ENCODE results near the gene RBBP5. TPM values are rescaled to one million over a fixed set of nuclear protein-coding genes. Genes with fewer than 3 reads are reported as not detected.

Gene RBBP5
- total and polyA plus RNA-seq, 2 donors (not counting 1 experiment from before 2014, with no cell fraction given), result 6.8 to 18.5 TPM

GRCh38 chr1:205066141-205066818 lies 55.5 kb downstream of the RBBP5 start:
- intact Hi-C loops (cut with micrococcal nuclease), result no loop called here
- WGBS (ENCODE audit: insufficient coverage), result 85% methylated on average over 13 of the region's 13 CpGs
- CTCF ChIA-PET, result interaction anchor here (1.1 kb wide), 1 partner anchor 189 kb away, joined by 3 read pairs; no protein-coding TSS in a partner anchor

More at GRCh38 chr1:205066141-205066818, 55.5 kb downstream of the RBBP5 start:
- Histone ChIP-seq H3K4me2 (replicated peaks; ENCODE audit: low read depth, low read length, poor library complexity, severe bottlenecking) (no peak overlapping the region), H3K27ac (ENCODE audit: low read length in 2 of 2) (no peak overlapping the region), H3K79me2 (ENCODE audit: control insufficient read depth, insufficient read depth, low read length) (no peaks in the 10 kb centered on the region), H3K36me3 (replicated peaks in 1 of 2; ENCODE audit: control extremely low read depth in 1 of 2, control insufficient read depth in 1 of 2, extremely low read depth in 1 of 2, insufficient read depth in 2 of 2, low read length in 1 of 2) (no peaks in the 10 kb centered on the region), H3K27me3 (replicated peaks in 1 of 4; ENCODE audit: control extremely low read depth in 1 of 4, control insufficient read depth in 3 of 4, insufficient read depth in 4 of 4, low read length in 3 of 4) (no peaks in the 10 kb centered on the region), H3K4me1 (ENCODE audit: control insufficient read depth in 2 of 2, insufficient read depth in 2 of 2, low read length in 2 of 2) (peaks cover 0 to 5% of the 10 kb centered on the region in 2 donors), H3K4me3 (ENCODE audit: control extremely low read depth in 1 of 5, extremely low read depth in 1 of 5, insufficient read depth in 1 of 5, low read depth in 2 of 5, low read length in 4 of 5) (no peak overlapping the region), H3K9me3 (ENCODE audit: control extremely low read depth in 1 of 3, control insufficient read depth in 2 of 3, insufficient read depth in 1 of 3, low read length in 2 of 3) (no peaks in the 10 kb centered on the region), H3K9ac (ENCODE audit: low read length) (no peak overlapping the region), H2AFZ (ENCODE audit: insufficient read depth, low read depth, low read length, poor library complexity, severe bottlenecking) (no peak overlapping the region), H4K20me1 (ENCODE audit: control insufficient read depth, insufficient read depth, low read length, poor library complexity, severe bottlenecking) (no peaks in the 10 kb centered on the region)
- ATAC-seq (ENCODE audit: low read depth) (no peak), DNase-seq (no peak)
- POLR2A ChIA-PET, result no interaction called here
- TF ChIP-seq EZH2 (IDR thresholded peaks at IDR 0.05; ENCODE audit: borderline replicate concordance, insufficient read depth, low read depth, low read length, poor library complexity, severe bottlenecking) (no peak), CTCF (IDR thresholded peaks at IDR 0.05) (no peak)
- H3K4me1 Mint-ChIP-seq, result no peaks in the 10 kb centered on the region
- no peaks in the 10 kb centered on the region for H3K9me3 Mint-ChIP-seq (ENCODE audit: insufficient read depth)
- H3K27ac Mint-ChIP-seq, result no peak overlapping the region
- no peaks in the 10 kb centered on the region for H3K27me3 Mint-ChIP-seq
- H3K4me3 Mint-ChIP-seq, result no peak overlapping the region

All from B cell (primary cell).